ENCODE data around the gene TMEM181. TPM values are rescaled to one million over a fixed set of nuclear protein-coding genes. Genes with fewer than 3 reads are reported as not detected.
A peak's percentile ranks its signal among the peaks of the same experiment; 100 is the strongest.

The TMEM181 gene
- total and polyA plus RNA-seq, 2 of the 13 experiments (the other 11 are each of a cell fraction or from before 2014, with no cell fraction given), result 59.1 to 108 TPM

- TF ChIP-seq HES4 (CRISPR knock-in tag; IDR thresholded peaks at IDR 0.05; ENCODE audit: borderline replicate concordance) (no peak), ZNF235 (CRISPR knock-in tag; IDR thresholded peaks at IDR 0.05; ENCODE audit: borderline replicate concordance) (no peak), ZSCAN25 (CRISPR knock-in tag; IDR thresholded peaks at IDR 0.05) (0 out of 2 replicates have a peak, but pooled peaks have one; percentile 31), GMEB2 (CRISPR knock-in tag; IDR thresholded peaks at IDR 0.05; ENCODE audit: low read depth) (no peak), RXRB (CRISPR knock-in tag; IDR thresholded peaks at IDR 0.05; ENCODE audit: borderline replicate concordance) (no peak), RFX5 (IDR thresholded peaks at IDR 0.05; ENCODE audit: low read depth, low read length) (peak; percentile 93), ARID2 (CRISPR knock-in tag; IDR thresholded peaks at IDR 0.05; ENCODE audit: borderline replicate concordance) (0 out of 2 replicates have a peak, but pooled peaks have one; percentile 64), TMF1 (CRISPR knock-in tag; IDR thresholded peaks at IDR 0.05; ENCODE audit: low read depth) (no peak), ZNF883 (CRISPR knock-in tag; IDR thresholded peaks at IDR 0.05; ENCODE audit: not compliant biosample characterization) (no peak), ZFP37 (CRISPR knock-in tag; IDR thresholded peaks at IDR 0.05; ENCODE audit: borderline replicate concordance) (no peak), ZNF576 (CRISPR knock-in tag; IDR thresholded peaks at IDR 0.05) (no peak), SCMH1 (CRISPR knock-in tag; IDR thresholded peaks at IDR 0.05; ENCODE audit: borderline replicate concordance) (no peak), ZNF460 (CRISPR knock-in tag; IDR thresholded peaks at IDR 0.05; ENCODE audit: borderline replicate concordance) (no peak), ZNF224 (CRISPR knock-in tag; IDR thresholded peaks at IDR 0.05) (0 out of 2 replicates have a peak, but pooled peaks have one; percentile 9), ZNF558 (CRISPR knock-in tag; IDR thresholded peaks at IDR 0.05; ENCODE audit: borderline replicate concordance) (no peak), ZNF660 (CRISPR knock-in tag; IDR thresholded peaks at IDR 0.05; ENCODE audit: borderline replicate concordance, low read depth) (no peak), PRDM15 (CRISPR knock-in tag; IDR thresholded peaks at IDR 0.05) (no peak; the same call in 1 of the 2 replicates), CAMTA2 (CRISPR knock-in tag; IDR thresholded peaks at IDR 0.05; ENCODE audit: borderline replicate concordance) (no peak), NR2C2 (CRISPR knock-in tag; IDR thresholded peaks at IDR 0.05; ENCODE audit: borderline replicate concordance) (no peak), MLLT10 (CRISPR knock-in tag; IDR thresholded peaks at IDR 0.05) (no peak), STAT5B (CRISPR knock-in tag; IDR thresholded peaks at IDR 0.05) (no peak), REXO4 (CRISPR knock-in tag; IDR thresholded peaks at IDR 0.05; ENCODE audit: borderline replicate concordance) (no peak)
Observed at GRCh38 chr6:158645064-158646022, 85.5 kb downstream of the TMEM181 start (continued).

Data from HepG2 (cell line).